Measurements from ENCODE around the gene SPATA46. TPM values are rescaled to one million over a fixed set of nuclear protein-coding genes. Genes with fewer than 3 reads are reported as not detected.
"Not testable (repeated sequence)": the region's sequence is repeated elsewhere in the genome, so short reads cannot be mapped to it uniquely, and the experiment has no call there.

Gene SPATA46
- total and polyA plus RNA-seq, 2 donors (not counting 1 experiment from before 2014, with no cell fraction given): not detected

- Mint-ChIP-seq H3K27ac (no peak overlapping the region), H3K4me1 (peaks cover 13% of the 10 kb centered on the region), H3K27me3 (peaks cover 26% of the 10 kb centered on the region), H3K9me3 (ENCODE audit: insufficient read depth) (no peaks in the 10 kb centered on the region), H3K4me3 (no peak overlapping the region)
- H3K27me3 ChIP-seq (replicated peaks in 1 of 4; ENCODE audit: control extremely low read depth in 1 of 4, control insufficient read depth in 3 of 4, insufficient read depth in 4 of 4, low read length in 3 of 4): no peaks in the 10 kb centered on the region
- TF ChIP-seq CTCF (IDR thresholded peaks at IDR 0.05) (no peak), EZH2 (IDR thresholded peaks at IDR 0.05; ENCODE audit: borderline replicate concordance, insufficient read depth, low read depth, low read length, poor library complexity, severe bottlenecking) (no peak)
- no peaks in the 10 kb centered on the region for H3K79me2 ChIP-seq (ENCODE audit: control insufficient read depth, insufficient read depth, low read length)
- H3K36me3 ChIP-seq (replicated peaks in 1 of 2; ENCODE audit: control extremely low read depth in 1 of 2, control insufficient read depth in 1 of 2, extremely low read depth in 1 of 2, insufficient read depth in 2 of 2, low read length in 1 of 2): no peaks in the 10 kb centered on the region
- no peak overlapping the region for H3K27ac ChIP-seq (ENCODE audit: low read length in 2 of 2)
- no peaks in the 10 kb centered on the region for H4K20me1 ChIP-seq (ENCODE audit: control insufficient read depth, insufficient read depth, low read length, poor library complexity, severe bottlenecking)
- ATAC-seq (ENCODE audit: low read depth): no peak
- intact Hi-C loops (cut with micrococcal nuclease): no loop called here
- no peak overlapping the region for H3K4me2 ChIP-seq (replicated peaks; ENCODE audit: low read depth, low read length, poor library complexity, severe bottlenecking)
- DNase-seq: no peak
- no peak overlapping the region for H3K4me3 ChIP-seq (ENCODE audit: control extremely low read depth in 1 of 5, extremely low read depth in 1 of 5, insufficient read depth in 1 of 5, low read depth in 2 of 5, low read length in 4 of 5)
- ChIA-PET POLR2A (no interaction called here), CTCF (no interaction called here)
- no peak overlapping the region for H2AFZ ChIP-seq (ENCODE audit: insufficient read depth, low read depth, low read length, poor library complexity, severe bottlenecking)
- H3K9me3 ChIP-seq (ENCODE audit: control extremely low read depth in 1 of 3, control insufficient read depth in 2 of 3, insufficient read depth in 1 of 3, low read length in 2 of 3): no peaks in the 10 kb centered on the region
- H3K4me1 ChIP-seq (ENCODE audit: control insufficient read depth in 2 of 2, insufficient read depth in 2 of 2, low read length in 2 of 2): peaks cover 0 to 5% of the 10 kb centered on the region in 2 donors
- no CpG with 5 or more reads among the region's 5 CpGs for WGBS (ENCODE audit: insufficient coverage)
- H3K9ac ChIP-seq (ENCODE audit: low read length): no peak overlapping the region
Measured at GRCh38 chr1:162421258-162422164, 44.9 kb upstream of the SPATA46 start.

GRCh38 chr1:162420120-162420519 is 43.5 kb upstream of the SPATA46 start:
- peaks cover 0 to 5% of the 10 kb centered on the region in 2 donors for H3K4me1 ChIP-seq (ENCODE audit: control insufficient read depth in 2 of 2, insufficient read depth in 2 of 2, low read length in 2 of 2)
- no peak overlapping the region for H3K27ac ChIP-seq (ENCODE audit: low read length in 2 of 2)
- TF ChIP-seq EZH2 (IDR thresholded peaks at IDR 0.05; ENCODE audit: borderline replicate concordance, insufficient read depth, low read depth, low read length, poor library complexity, severe bottlenecking) (no peak), CTCF (IDR thresholded peaks at IDR 0.05) (no peak)
- H3K79me2 ChIP-seq (ENCODE audit: control insufficient read depth, insufficient read depth, low read length): no peaks in the 10 kb centered on the region
- no peak overlapping the region for H3K4me3 Mint-ChIP-seq
- no peak overlapping the region for H3K27ac Mint-ChIP-seq
- WGBS (ENCODE audit: insufficient coverage): 82% methylated on average over 2 of the region's 3 CpGs
- no peak for ATAC-seq (ENCODE audit: low read depth)
- no peak overlapping the region for H3K4me3 ChIP-seq (ENCODE audit: control extremely low read depth in 1 of 5, extremely low read depth in 1 of 5, insufficient read depth in 1 of 5, low read depth in 2 of 5, low read length in 4 of 5)
- H3K4me2 ChIP-seq (replicated peaks; ENCODE audit: low read depth, low read length, poor library complexity, severe bottlenecking): no peak overlapping the region
- H3K4me1 Mint-ChIP-seq: peaks cover 13% of the 10 kb centered on the region
- no peaks in the 10 kb centered on the region for H3K27me3 ChIP-seq (replicated peaks in 1 of 4; ENCODE audit: control extremely low read depth in 1 of 4, control insufficient read depth in 3 of 4, insufficient read depth in 4 of 4, low read length in 3 of 4)
- H4K20me1 ChIP-seq (ENCODE audit: control insufficient read depth, insufficient read depth, low read length, poor library complexity, severe bottlenecking): no peaks in the 10 kb centered on the region
- H3K9me3 ChIP-seq (ENCODE audit: control extremely low read depth in 1 of 3, control insufficient read depth in 2 of 3, insufficient read depth in 1 of 3, low read length in 2 of 3): peaks cover 0 to 1% (median 0%) of the 10 kb centered on the region in 3 donors
- H3K27me3 Mint-ChIP-seq: peaks cover 29% of the 10 kb centered on the region
- H3K9ac ChIP-seq (ENCODE audit: low read length): no peak overlapping the region
- DNase-seq: no peak
- no peak overlapping the region for H2AFZ ChIP-seq (ENCODE audit: insufficient read depth, low read depth, low read length, poor library complexity, severe bottlenecking)
- H3K9me3 Mint-ChIP-seq (ENCODE audit: insufficient read depth): no peaks in the 10 kb centered on the region
- intact Hi-C loops (cut with micrococcal nuclease): no loop called here
- POLR2A ChIA-PET: no interaction called here
- no peaks in the 10 kb centered on the region for H3K36me3 ChIP-seq (replicated peaks in 1 of 2; ENCODE audit: control extremely low read depth in 1 of 2, control insufficient read depth in 1 of 2, extremely low read depth in 1 of 2, insufficient read depth in 2 of 2, low read length in 1 of 2)
- CTCF ChIA-PET: no interaction called here

- H3K27ac Mint-ChIP-seq; H3K4me1 ChIP-seq (ENCODE audit: control insufficient read depth in 2 of 2, insufficient read depth in 2 of 2, low read length in 2 of 2); H3K4me3 ChIP-seq (ENCODE audit: control extremely low read depth in 1 of 5, extremely low read depth in 1 of 5, insufficient read depth in 1 of 5, low read depth in 2 of 5, low read length in 4 of 5); H2AFZ ChIP-seq (ENCODE audit: insufficient read depth, low read depth, low read length, poor library complexity, severe bottlenecking); H3K27me3 ChIP-seq (replicated peaks in 1 of 4; ENCODE audit: control extremely low read depth in 1 of 4, control insufficient read depth in 3 of 4, insufficient read depth in 4 of 4, low read length in 3 of 4); H3K79me2 ChIP-seq (ENCODE audit: control insufficient read depth, insufficient read depth, low read length); H3K9ac ChIP-seq (ENCODE audit: low read length); POLR2A ChIA-PET; H3K27ac ChIP-seq (ENCODE audit: low read length in 2 of 2); intact Hi-C loops (cut with micrococcal nuclease); H3K9me3 ChIP-seq (ENCODE audit: control extremely low read depth in 1 of 3, control insufficient read depth in 2 of 3, insufficient read depth in 1 of 3, low read length in 2 of 3); ATAC-seq (ENCODE audit: low read depth); H3K9me3 Mint-ChIP-seq (ENCODE audit: insufficient read depth); CTCF ChIA-PET; H3K36me3 ChIP-seq (replicated peaks in 1 of 2; ENCODE audit: control extremely low read depth in 1 of 2, control insufficient read depth in 1 of 2, extremely low read depth in 1 of 2, insufficient read depth in 2 of 2, low read length in 1 of 2); H4K20me1 ChIP-seq (ENCODE audit: control insufficient read depth, insufficient read depth, low read length, poor library complexity, severe bottlenecking); H3K4me3 Mint-ChIP-seq; DNase-seq; H3K4me2 ChIP-seq (replicated peaks; ENCODE audit: low read depth, low read length, poor library complexity, severe bottlenecking): not testable (repeated sequence)
- H3K4me1 Mint-ChIP-seq: peaks cover 13% of the 10 kb centered on the region
- peaks cover 30% of the 10 kb centered on the region for H3K27me3 Mint-ChIP-seq
- 100% methylated on average over 2 of the region's 9 CpGs for WGBS (ENCODE audit: insufficient coverage)
Measured at GRCh38 chr1:162419450-162419931, 42.8 kb upstream of the SPATA46 start.

All from B cell (primary cell).